ENCODE results near the gene RTN1.
A peak's percentile ranks its signal among the peaks of the same experiment; 100 is the strongest.

Gene RTN1, protein sequence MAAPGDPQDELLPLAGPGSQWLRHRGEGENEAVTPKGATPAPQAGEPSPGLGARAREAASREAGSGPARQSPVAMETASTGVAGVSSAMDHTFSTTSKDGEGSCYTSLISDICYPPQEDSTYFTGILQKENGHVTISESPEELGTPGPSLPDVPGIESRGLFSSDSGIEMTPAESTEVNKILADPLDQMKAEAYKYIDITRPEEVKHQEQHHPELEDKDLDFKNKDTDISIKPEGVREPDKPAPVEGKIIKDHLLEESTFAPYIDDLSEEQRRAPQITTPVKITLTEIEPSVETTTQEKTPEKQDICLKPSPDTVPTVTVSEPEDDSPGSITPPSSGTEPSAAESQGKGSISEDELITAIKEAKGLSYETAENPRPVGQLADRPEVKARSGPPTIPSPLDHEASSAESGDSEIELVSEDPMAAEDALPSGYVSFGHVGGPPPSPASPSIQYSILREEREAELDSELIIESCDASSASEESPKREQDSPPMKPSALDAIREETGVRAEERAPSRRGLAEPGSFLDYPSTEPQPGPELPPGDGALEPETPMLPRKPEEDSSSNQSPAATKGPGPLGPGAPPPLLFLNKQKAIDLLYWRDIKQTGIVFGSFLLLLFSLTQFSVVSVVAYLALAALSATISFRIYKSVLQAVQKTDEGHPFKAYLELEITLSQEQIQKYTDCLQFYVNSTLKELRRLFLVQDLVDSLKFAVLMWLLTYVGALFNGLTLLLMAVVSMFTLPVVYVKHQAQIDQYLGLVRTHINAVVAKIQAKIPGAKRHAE

GRCh38 chr14:59870277-59871165, at the start of gene RTN1:
Gene RTN1 (minus strand): TSS chr14:59870776. CDS start chr14:59870630, 146 bp downstream.
- peak within 1 kb of the TSS; percentile 66 for H3K4me3 ChIP-seq (ENCODE audit: low read length)
- H3F3A ChIP-seq (ENCODE audit: control insufficient read depth, insufficient read depth), result no peaks in the 10 kb centered on the region
- H3K27ac ChIP-seq (ENCODE audit: low read depth, low read length), result no peak within 1 kb of the TSS
- H3K9me2 ChIP-seq (replicated peaks; ENCODE audit: control insufficient read depth, low read length), result no peaks in the 10 kb centered on the region
- H3K27me3 ChIP-seq (ENCODE audit: control insufficient read depth, low read length), result peaks cover 27% of the 10 kb centered on the region
- no peaks in the 10 kb centered on the region for H4K20me1 ChIP-seq (ENCODE audit: control insufficient read depth, insufficient read depth, low read depth, low read length)
- H3K9me3 ChIP-seq (ENCODE audit: control insufficient read depth, insufficient read depth, low read length), result no peaks in the 10 kb centered on the region
- 0 out of 2 replicates have a peak, but pooled peaks have one; percentile 43 for TF ChIP-seq EZH2phosphoT487 (IDR thresholded peaks at IDR 0.05; ENCODE audit: borderline replicate concordance, low read length)
- TF ChIP-seq, protein P1, sequence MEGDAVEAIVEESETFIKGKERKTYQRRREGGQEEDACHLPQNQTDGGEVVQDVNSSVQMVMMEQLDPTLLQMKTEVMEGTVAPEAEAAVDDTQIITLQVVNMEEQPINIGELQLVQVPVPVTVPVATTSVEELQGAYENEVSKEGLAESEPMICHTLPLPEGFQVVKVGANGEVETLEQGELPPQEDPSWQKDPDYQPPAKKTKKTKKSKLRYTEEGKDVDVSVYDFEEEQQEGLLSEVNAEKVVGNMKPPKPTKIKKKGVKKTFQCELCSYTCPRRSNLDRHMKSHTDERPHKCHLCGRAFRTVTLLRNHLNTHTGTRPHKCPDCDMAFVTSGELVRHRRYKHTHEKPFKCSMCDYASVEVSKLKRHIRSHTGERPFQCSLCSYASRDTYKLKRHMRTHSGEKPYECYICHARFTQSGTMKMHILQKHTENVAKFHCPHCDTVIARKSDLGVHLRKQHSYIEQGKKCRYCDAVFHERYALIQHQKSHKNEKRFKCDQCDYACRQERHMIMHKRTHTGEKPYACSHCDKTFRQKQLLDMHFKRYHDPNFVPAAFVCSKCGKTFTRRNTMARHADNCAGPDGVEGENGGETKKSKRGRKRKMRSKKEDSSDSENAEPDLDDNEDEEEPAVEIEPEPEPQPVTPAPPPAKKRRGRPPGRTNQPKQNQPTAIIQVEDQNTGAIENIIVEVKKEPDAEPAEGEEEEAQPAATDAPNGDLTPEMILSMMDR (IDR thresholded peaks at IDR 0.05; ENCODE audit: low read depth, low read length, poor library complexity, severe bottlenecking), result no peak
- H3K36me3 ChIP-seq (ENCODE audit: control insufficient read depth, low read length), result no peaks in the 10 kb centered on the region
- no peaks in the 10 kb centered on the region for H3K79me2 ChIP-seq (ENCODE audit: control insufficient read depth, low read length)
- peak within 1 kb of the TSS; percentile 72 for H3K4me2 ChIP-seq (ENCODE audit: low read length)
- H3K4me1 ChIP-seq (ENCODE audit: control insufficient read depth, low read length), result no peaks in the 10 kb centered on the region

- peaks cover 21% of the 10 kb centered on the region for H3K27me3 ChIP-seq (ENCODE audit: control insufficient read depth, low read length)
- H3K36me3 ChIP-seq (ENCODE audit: control insufficient read depth, low read length), result no peaks in the 10 kb centered on the region
- no peaks in the 10 kb centered on the region for H3K79me2 ChIP-seq (ENCODE audit: control insufficient read depth, low read length)
- H4K20me1 ChIP-seq (ENCODE audit: control insufficient read depth, insufficient read depth, low read depth, low read length), result no peaks in the 10 kb centered on the region
- H3K9me2 ChIP-seq (replicated peaks; ENCODE audit: control insufficient read depth, low read length), result no peaks in the 10 kb centered on the region
- no peaks in the 10 kb centered on the region for H3K4me1 ChIP-seq (ENCODE audit: control insufficient read depth, low read length)
- TF ChIP-seq, protein P1 (IDR thresholded peaks at IDR 0.05; ENCODE audit: low read depth, low read length, poor library complexity, severe bottlenecking), result no peak
- TF ChIP-seq EZH2phosphoT487 (IDR thresholded peaks at IDR 0.05; ENCODE audit: borderline replicate concordance, low read length), result no peak
- no peak overlapping the region for H3K4me3 ChIP-seq (ENCODE audit: low read length)
- H3F3A ChIP-seq (ENCODE audit: control insufficient read depth, insufficient read depth), result no peaks in the 10 kb centered on the region
- no peaks in the 10 kb centered on the region for H3K9me3 ChIP-seq (ENCODE audit: control insufficient read depth, insufficient read depth, low read length)
- no peak overlapping the region for H3K4me2 ChIP-seq (ENCODE audit: low read length)
- H3K27ac ChIP-seq (ENCODE audit: low read depth, low read length), result no peak overlapping the region
Measured at GRCh38 chr14:59920378-59920683, 49.8 kb upstream of the RTN1 start.

- Histone ChIP-seq H3K79me2 (ENCODE audit: control insufficient read depth, low read length) (no peaks in the 10 kb centered on the region), H3K9me2 (replicated peaks; ENCODE audit: control insufficient read depth, low read length) (no peaks in the 10 kb centered on the region), H3K9me3 (ENCODE audit: control insufficient read depth, insufficient read depth, low read length) (no peaks in the 10 kb centered on the region), H3K27me3 (ENCODE audit: control insufficient read depth, low read length) (peaks cover 21% of the 10 kb centered on the region), H3K27ac (ENCODE audit: low read depth, low read length) (no peak within 1 kb of the TSS), H3K4me3 (ENCODE audit: low read length) (no peak within 1 kb of the TSS; the same call in 1 of the 2 replicates), H3K36me3 (ENCODE audit: control insufficient read depth, low read length) (no peaks in the 10 kb centered on the region), H3F3A (ENCODE audit: control insufficient read depth, insufficient read depth) (no peaks in the 10 kb centered on the region), H4K20me1 (ENCODE audit: control insufficient read depth, insufficient read depth, low read depth, low read length) (no peaks in the 10 kb centered on the region), H3K4me1 (ENCODE audit: control insufficient read depth, low read length) (no peaks in the 10 kb centered on the region), H3K4me2 (ENCODE audit: low read length) (no peak within 1 kb of the TSS)
- no peak for TF ChIP-seq EZH2phosphoT487 (IDR thresholded peaks at IDR 0.05; ENCODE audit: borderline replicate concordance, low read length)
- TF ChIP-seq, protein P1 (IDR thresholded peaks at IDR 0.05; ENCODE audit: low read depth, low read length, poor library complexity, severe bottlenecking), result no peak
Measured at GRCh38 chr14:59919570-59920377, 49.2 kb upstream of the RTN1 start, which contains the start of gene LRRC9. Gene LRRC9 (plus strand): TSS chr14:59920144.
